WTC11 (cell line): ENCODE results near the gene CDK6. TPM values are rescaled to one million over a fixed set of nuclear protein-coding genes. Genes with fewer than 3 reads are reported as not detected.

Experiments
- ATAC-seq: fragments of 200-7000 bp; cut with Tn5 transposase; 2 replicates; pipeline ENCODE4 v1.10.0; 2021; ENCODE audit warnings: mild to moderate bottlenecking, moderate library complexity
- CTCF ChIA-PET: fragments of 300-600 bp; sonication (Branson Sonifier 250); formaldehyde crosslinking; loops from one replicate; lab custom pipeline; 2021; ENCODE audit warnings: antibody characterized with exemption; lab: Charles Lee
- POLR2A ChIA-PET: fragments of 350-600 bp; sonication (Branson Sonifier 250); formaldehyde crosslinking; loops from one replicate; lab custom pipeline; 2021; ENCODE audit warnings: antibody characterized with exemption; lab: Charles Lee
- DNase-seq: peaks from one replicate; pipeline ENCODE4 v3.0.0; 2021; ENCODE audit warnings: low spot score
- H3K27ac Mint-ChIP-seq: 2 replicates; pipeline ENCODE4 v1.8.0; 2021; ENCODE audit warnings: mixed read lengths
- H3K27me3 Mint-ChIP-seq: 2 replicates; pipeline ENCODE4 v1.8.0; 2021; ENCODE audit warnings: low read depth, mild to moderate bottlenecking, moderate library complexity, mixed read lengths
- H3K36me3 Mint-ChIP-seq: 2 replicates; pipeline ENCODE4 v1.8.0; 2021; ENCODE audit warnings: mixed read lengths
- H3K4me1 Mint-ChIP-seq: 2 replicates; pipeline ENCODE4 v1.8.0; 2022; ENCODE audit warnings: mixed read lengths
- H3K4me3 Mint-ChIP-seq: 2 replicates; pipeline ENCODE4 v1.8.0; 2021; ENCODE audit warnings: mild to moderate bottlenecking, moderate library complexity, mixed read lengths
- H3K9me3 Mint-ChIP-seq: 2 replicates; pipeline ENCODE4 v1.8.0; 2021; ENCODE audit warnings: mixed read lengths
- ATF1 ChIP-seq: sonication (generic); formaldehyde crosslinking; IDR thresholded peaks from 2 replicates; pipeline ENCODE4 v1.8.1; 2023; ENCODE audit warnings: mild to moderate bottlenecking, moderate library complexity, missing genetic modification reagents
- CREB1 ChIP-seq: sonication (generic); formaldehyde crosslinking; IDR thresholded peaks from 2 replicates; pipeline ENCODE4 v1.8.0; 2023; ENCODE audit warnings: mild to moderate bottlenecking, missing genetic modification reagents
- ELF4 ChIP-seq: sonication (generic); formaldehyde crosslinking; IDR thresholded peaks from 2 replicates; pipeline ENCODE4 v1.8.1; 2022; ENCODE audit warnings: low read depth, mild to moderate bottlenecking, moderate library complexity, missing genetic modification reagents
- NFYB ChIP-seq: sonication (generic); formaldehyde crosslinking; conservative IDR thresholded peaks from 2 replicates; pipeline ENCODE4 v1.8.0; 2022; ENCODE audit warnings: low read depth, missing genetic modification reagents
- SMAD4 ChIP-seq: sonication (generic); formaldehyde crosslinking; IDR thresholded peaks from 2 replicates; pipeline ENCODE4 v1.8.0; 2022; ENCODE audit warnings: mild to moderate bottlenecking, missing genetic modification reagents
- TEAD4 ChIP-seq: sonication (generic); formaldehyde crosslinking; IDR thresholded peaks from 2 replicates; pipeline ENCODE4 v1.8.0; 2022; ENCODE audit warnings: mild to moderate bottlenecking, missing genetic modification reagents
- ZNF219 ChIP-seq: sonication (generic); formaldehyde crosslinking; IDR thresholded peaks from 2 replicates; pipeline ENCODE4 v1.8.0; 2023; ENCODE audit warnings: missing genetic modification reagents, mild to moderate bottlenecking, borderline replicate concordance
- ZNF416 ChIP-seq: fragments of 250-450 bp; sonication (Bioruptor Pico); IDR thresholded peaks from 2 replicates; pipeline ENCODE4 v1.9.0; 2021; ENCODE audit warnings: mild to moderate bottlenecking, inconsistent platforms
- total RNA-seq: library from RNA; stranded (reverse); gene quantifications from 3 replicates; pipeline ENCODE4 v1.2.3, GENCODE V29; 2021
- TF ChIP-seq, protein P1 (sequence below): fragments of 250-450 bp; sonication (Bioruptor Pico); IDR thresholded peaks from 2 replicates; pipeline ENCODE4 v1.9.0; 2021; ENCODE audit warnings: moderate library complexity, mild to moderate bottlenecking, inconsistent platforms, borderline replicate concordance
- TF ChIP-seq, protein P2 (sequence below): sonication (generic); formaldehyde crosslinking; IDR thresholded peaks from 2 replicates; pipeline ENCODE4 v1.8.0; 2022; ENCODE audit warnings: mild to moderate bottlenecking, missing genetic modification reagents
- TF ChIP-seq, protein P3 (sequence below): sonication (generic); formaldehyde crosslinking; IDR thresholded peaks from 2 replicates; pipeline ENCODE4 v1.8.1; 2023; ENCODE audit warnings: mild to moderate bottlenecking, missing genetic modification reagents
- TF ChIP-seq, protein P4 (sequence below): sonication (generic); formaldehyde crosslinking; IDR thresholded peaks from 2 replicates; pipeline ENCODE4 v1.8.1; 2023; ENCODE audit warnings: mild to moderate bottlenecking, missing genetic modification reagents, moderate library complexity
- TF ChIP-seq, protein P5 (sequence below): sonication (generic); formaldehyde crosslinking; IDR thresholded peaks from 2 replicates; pipeline ENCODE4 v1.8.1; 2022; ENCODE audit warnings: mild to moderate bottlenecking, missing genetic modification reagents, moderate library complexity, borderline replicate concordance
- TF ChIP-seq, protein P6 (sequence below): fragments of 250-450 bp; sonication (Bioruptor Pico); IDR thresholded peaks from 2 replicates; pipeline ENCODE4 v1.9.0; 2021; ENCODE audit warnings: mild to moderate bottlenecking, borderline replicate concordance
- TF ChIP-seq, protein P7 (sequence below): fragments of 250-450 bp; sonication (Bioruptor Pico); IDR thresholded peaks from 2 replicates; pipeline ENCODE4 v1.9.0; 2021; ENCODE audit warnings: mild to moderate bottlenecking
- TF ChIP-seq, protein P8 (sequence below): sonication (generic); formaldehyde crosslinking; IDR thresholded peaks from 2 replicates; pipeline ENCODE4 v1.8.0; 2023; ENCODE audit warnings: missing genetic modification reagents
- TF ChIP-seq, protein P9 (sequence below): sonication (generic); formaldehyde crosslinking; IDR thresholded peaks from 2 replicates; pipeline ENCODE4 v1.8.1; 2023; ENCODE audit warnings: mild to moderate bottlenecking, missing genetic modification reagents, moderate library complexity

CDK6 gene
- total RNA-seq, 1 experiment from 2014 or later, result 47.2 TPM

DNA sequence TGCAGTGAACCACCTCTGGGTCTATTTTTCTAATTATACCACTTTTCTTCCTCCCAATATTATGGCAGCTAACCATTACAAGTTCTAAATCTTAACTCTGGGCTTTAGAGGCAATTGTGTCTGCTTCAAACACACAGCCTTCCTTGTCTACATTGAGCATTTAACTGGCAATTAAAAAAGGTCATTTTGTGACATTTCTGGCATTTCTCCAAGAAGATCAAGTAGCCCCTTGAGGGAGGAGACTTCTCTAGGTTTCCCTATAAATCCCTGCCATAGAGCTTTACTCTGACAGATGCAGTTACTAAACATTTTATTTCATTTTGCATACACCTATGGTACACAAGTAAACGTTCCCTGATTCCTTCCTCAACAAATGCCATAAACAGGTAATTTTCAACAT lies 212.8 kb downstream of the CDK6 start:
- ChIA-PET CTCF (no interaction called here), POLR2A (no interaction called here)
- 0 out of 2 replicates have a peak, but pooled peaks cover 4% of the 10 kb centered on the region for H3K4me1 Mint-ChIP-seq
- H3K27me3 Mint-ChIP-seq, result no peaks in the 10 kb centered on the region; the same call in 1 of the 2 replicates
- DNase-seq (no peak), ATAC-seq (no peak)
- no peaks in the 10 kb centered on the region for H3K36me3 Mint-ChIP-seq
- TF ChIP-seq, protein P1, sequence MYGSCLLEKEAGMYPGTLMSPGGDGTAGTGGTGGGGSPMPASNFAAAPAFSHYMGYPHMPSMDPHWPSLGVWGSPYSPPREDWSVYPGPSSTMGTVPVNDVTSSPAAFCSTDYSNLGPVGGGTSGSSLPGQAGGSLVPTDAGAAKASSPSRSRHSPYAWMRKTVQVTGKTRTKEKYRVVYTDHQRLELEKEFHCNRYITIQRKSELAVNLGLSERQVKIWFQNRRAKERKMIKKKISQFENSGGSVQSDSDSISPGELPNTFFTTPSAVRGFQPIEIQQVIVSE (CRISPR knock-in tag), result no peak
- TF ChIP-seq, protein P2, sequence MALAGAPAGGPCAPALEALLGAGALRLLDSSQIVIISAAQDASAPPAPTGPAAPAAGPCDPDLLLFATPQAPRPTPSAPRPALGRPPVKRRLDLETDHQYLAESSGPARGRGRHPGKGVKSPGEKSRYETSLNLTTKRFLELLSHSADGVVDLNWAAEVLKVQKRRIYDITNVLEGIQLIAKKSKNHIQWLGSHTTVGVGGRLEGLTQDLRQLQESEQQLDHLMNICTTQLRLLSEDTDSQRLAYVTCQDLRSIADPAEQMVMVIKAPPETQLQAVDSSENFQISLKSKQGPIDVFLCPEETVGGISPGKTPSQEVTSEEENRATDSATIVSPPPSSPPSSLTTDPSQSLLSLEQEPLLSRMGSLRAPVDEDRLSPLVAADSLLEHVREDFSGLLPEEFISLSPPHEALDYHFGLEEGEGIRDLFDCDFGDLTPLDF, result no peak
- TF ChIP-seq, protein P3, sequence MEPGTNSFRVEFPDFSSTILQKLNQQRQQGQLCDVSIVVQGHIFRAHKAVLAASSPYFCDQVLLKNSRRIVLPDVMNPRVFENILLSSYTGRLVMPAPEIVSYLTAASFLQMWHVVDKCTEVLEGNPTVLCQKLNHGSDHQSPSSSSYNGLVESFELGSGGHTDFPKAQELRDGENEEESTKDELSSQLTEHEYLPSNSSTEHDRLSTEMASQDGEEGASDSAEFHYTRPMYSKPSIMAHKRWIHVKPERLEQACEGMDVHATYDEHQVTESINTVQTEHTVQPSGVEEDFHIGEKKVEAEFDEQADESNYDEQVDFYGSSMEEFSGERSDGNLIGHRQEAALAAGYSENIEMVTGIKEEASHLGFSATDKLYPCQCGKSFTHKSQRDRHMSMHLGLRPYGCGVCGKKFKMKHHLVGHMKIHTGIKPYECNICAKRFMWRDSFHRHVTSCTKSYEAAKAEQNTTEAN (CRISPR knock-in tag), result no peak
- TF ChIP-seq ATF1 (no peak), ZNF219 (CRISPR knock-in tag) (no peak), ELF4 (CRISPR knock-in tag) (no peak), NFYB (no peak), CREB1 (no peak), ZNF416 (CRISPR knock-in tag) (no peak), SMAD4 (CRISPR knock-in tag) (no peak), TEAD4 (CRISPR knock-in tag) (no peak)
- TF ChIP-seq, protein P4, sequence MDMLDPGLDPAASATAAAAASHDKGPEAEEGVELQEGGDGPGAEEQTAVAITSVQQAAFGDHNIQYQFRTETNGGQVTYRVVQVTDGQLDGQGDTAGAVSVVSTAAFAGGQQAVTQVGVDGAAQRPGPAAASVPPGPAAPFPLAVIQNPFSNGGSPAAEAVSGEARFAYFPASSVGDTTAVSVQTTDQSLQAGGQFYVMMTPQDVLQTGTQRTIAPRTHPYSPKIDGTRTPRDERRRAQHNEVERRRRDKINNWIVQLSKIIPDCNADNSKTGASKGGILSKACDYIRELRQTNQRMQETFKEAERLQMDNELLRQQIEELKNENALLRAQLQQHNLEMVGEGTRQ (CRISPR knock-in tag), result no peak
- TF ChIP-seq, protein P5, sequence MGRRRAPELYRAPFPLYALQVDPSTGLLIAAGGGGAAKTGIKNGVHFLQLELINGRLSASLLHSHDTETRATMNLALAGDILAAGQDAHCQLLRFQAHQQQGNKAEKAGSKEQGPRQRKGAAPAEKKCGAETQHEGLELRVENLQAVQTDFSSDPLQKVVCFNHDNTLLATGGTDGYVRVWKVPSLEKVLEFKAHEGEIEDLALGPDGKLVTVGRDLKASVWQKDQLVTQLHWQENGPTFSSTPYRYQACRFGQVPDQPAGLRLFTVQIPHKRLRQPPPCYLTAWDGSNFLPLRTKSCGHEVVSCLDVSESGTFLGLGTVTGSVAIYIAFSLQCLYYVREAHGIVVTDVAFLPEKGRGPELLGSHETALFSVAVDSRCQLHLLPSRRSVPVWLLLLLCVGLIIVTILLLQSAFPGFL, result no peak
- TF ChIP-seq, protein P6, sequence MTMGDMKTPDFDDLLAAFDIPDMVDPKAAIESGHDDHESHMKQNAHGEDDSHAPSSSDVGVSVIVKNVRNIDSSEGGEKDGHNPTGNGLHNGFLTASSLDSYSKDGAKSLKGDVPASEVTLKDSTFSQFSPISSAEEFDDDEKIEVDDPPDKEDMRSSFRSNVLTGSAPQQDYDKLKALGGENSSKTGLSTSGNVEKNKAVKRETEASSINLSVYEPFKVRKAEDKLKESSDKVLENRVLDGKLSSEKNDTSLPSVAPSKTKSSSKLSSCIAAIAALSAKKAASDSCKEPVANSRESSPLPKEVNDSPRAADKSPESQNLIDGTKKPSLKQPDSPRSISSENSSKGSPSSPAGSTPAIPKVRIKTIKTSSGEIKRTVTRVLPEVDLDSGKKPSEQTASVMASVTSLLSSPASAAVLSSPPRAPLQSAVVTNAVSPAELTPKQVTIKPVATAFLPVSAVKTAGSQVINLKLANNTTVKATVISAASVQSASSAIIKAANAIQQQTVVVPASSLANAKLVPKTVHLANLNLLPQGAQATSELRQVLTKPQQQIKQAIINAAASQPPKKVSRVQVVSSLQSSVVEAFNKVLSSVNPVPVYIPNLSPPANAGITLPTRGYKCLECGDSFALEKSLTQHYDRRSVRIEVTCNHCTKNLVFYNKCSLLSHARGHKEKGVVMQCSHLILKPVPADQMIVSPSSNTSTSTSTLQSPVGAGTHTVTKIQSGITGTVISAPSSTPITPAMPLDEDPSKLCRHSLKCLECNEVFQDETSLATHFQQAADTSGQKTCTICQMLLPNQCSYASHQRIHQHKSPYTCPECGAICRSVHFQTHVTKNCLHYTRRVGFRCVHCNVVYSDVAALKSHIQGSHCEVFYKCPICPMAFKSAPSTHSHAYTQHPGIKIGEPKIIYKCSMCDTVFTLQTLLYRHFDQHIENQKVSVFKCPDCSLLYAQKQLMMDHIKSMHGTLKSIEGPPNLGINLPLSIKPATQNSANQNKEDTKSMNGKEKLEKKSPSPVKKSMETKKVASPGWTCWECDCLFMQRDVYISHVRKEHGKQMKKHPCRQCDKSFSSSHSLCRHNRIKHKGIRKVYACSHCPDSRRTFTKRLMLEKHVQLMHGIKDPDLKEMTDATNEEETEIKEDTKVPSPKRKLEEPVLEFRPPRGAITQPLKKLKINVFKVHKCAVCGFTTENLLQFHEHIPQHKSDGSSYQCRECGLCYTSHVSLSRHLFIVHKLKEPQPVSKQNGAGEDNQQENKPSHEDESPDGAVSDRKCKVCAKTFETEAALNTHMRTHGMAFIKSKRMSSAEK (CRISPR knock-in tag), result no peak
- TF ChIP-seq, protein P7, sequence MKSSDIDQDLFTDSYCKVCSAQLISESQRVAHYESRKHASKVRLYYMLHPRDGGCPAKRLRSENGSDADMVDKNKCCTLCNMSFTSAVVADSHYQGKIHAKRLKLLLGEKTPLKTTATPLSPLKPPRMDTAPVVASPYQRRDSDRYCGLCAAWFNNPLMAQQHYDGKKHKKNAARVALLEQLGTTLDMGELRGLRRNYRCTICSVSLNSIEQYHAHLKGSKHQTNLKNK (CRISPR knock-in tag), result no peak
- TF ChIP-seq, protein P8, sequence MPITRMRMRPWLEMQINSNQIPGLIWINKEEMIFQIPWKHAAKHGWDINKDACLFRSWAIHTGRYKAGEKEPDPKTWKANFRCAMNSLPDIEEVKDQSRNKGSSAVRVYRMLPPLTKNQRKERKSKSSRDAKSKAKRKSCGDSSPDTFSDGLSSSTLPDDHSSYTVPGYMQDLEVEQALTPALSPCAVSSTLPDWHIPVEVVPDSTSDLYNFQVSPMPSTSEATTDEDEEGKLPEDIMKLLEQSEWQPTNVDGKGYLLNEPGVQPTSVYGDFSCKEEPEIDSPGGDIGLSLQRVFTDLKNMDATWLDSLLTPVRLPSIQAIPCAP (CRISPR knock-in tag), result no peak
- TF ChIP-seq, protein P9, sequence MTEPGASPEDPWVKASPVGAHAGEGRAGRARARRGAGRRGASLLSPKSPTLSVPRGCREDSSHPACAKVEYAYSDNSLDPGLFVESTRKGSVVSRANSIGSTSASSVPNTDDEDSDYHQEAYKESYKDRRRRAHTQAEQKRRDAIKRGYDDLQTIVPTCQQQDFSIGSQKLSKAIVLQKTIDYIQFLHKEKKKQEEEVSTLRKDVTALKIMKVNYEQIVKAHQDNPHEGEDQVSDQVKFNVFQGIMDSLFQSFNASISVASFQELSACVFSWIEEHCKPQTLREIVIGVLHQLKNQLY (CRISPR knock-in tag), result no peak
- no peaks in the 10 kb centered on the region for H3K9me3 Mint-ChIP-seq
- no peak overlapping the region for H3K27ac Mint-ChIP-seq
- H3K4me3 Mint-ChIP-seq, result no peak overlapping the region
